CD4-positive, alpha-beta T cell treated with Interleukin-6 at 100 ng/mL for 8 hours (primary cell): Measurements from ENCODE around the gene DNAJC13.

ENCODE experiments used
- DNase-seq: peaks from one replicate; pipeline ENCODE4 v3.0.0-alpha.2; 2020; ENCODE audit warnings: mixed read lengths, low spot score

Gene DNAJC13

GRCh38 chr3:132406587-132406986, 10.7 kb upstream of the DNAJC13 start:
- DNase-seq = no peak

GRCh38 chr3:132407025-132407424, 10.3 kb upstream of the DNAJC13 start:
- no peak for DNase-seq

GRCh38 chr3:132414841-132415240, 2.5 kb upstream of the DNAJC13 start:
- DNase-seq = no peak

GRCh38 chr3:132416161-132416560, 1.1 kb upstream of the DNAJC13 start:
- no peak for DNase-seq

GRCh38 chr3:132417695-132418411, 551 bp downstream of the DNAJC13 start:
- peak; percentile 18 for DNase-seq

GRCh38 chr3:132418916-132419315, 1.6 kb downstream of the DNAJC13 start:
- DNase-seq = no peak

DNA sequence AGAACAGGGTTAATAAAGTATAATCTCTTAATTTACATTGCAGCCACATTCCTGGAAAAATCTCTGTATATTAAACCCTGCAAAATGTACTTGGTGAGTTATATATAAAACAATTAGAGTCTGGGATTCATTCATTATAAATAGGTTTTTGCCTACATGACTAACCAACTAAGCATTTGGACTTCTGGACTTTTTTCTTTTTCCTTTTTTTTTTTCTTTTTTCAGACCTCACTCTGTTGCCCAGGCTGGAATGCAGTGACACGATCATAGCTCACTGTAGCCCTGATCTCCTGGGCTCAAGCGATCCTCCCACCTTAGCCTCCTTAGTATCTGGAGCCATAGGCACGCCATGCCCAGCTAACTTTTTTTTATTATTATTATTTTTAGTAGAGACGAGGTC, 4.5 kb downstream of the DNAJC13 start:
- DNase-seq = no peak

DNA sequence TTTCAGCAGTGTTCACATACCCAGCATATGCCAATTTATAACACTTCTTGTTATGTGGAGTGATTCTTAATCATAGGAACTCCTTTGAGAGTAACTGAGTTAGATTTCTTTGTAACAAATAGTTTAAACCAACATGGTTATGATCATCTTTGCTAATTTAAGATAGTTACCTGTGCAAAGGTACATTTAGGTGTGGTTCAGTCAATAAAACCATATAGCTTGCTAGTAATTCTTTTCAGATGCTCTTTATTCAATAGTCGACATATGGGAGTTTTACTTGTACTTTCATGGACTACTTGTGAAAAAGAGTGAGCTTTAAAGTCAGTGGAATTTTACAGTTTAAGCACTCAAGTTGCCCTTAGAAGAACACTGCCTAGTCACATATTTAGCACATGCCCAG, 5.2 kb downstream of the DNAJC13 start:
- DNase-seq = no peak

DNA sequence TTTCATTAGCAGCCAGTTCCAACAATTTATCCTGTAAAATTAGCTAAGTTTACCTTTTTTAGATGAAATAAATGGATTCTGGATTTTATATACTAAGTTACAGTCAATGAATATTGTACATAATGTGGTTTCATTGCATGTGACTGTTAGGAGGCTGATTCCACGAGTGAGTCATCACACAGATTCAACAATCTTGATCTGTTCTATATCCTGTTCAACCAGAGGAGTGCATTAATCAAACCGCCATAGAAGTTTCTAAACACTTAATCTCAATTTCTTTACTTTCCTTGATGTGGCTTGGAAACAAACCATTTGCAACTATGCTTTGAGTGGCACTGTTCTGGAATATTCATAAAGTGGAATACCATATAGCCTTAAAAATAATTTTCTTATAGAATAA, 15.3 kb downstream of the DNAJC13 start:
- DNase-seq = peak; percentile 10

DNA sequence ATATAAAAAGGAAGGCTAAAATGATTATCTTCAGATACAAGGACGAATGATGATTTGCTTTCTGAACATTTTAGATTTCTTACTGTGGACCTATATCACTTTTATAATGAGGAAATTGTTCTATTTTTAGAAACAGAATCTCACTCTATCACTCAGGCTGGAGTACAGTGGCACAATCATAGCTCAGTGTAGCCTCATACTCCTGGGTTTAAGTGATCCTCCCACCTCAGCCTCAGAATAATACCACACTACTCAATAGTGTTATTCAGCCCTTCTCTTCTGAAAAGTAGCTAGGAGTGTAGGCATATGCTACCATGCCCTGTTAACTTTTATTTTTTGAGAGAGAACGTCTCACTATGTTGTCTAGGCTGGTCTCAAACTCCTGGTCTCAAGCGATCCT, 15.8 kb downstream of the DNAJC13 start:
- no peak for DNase-seq

DNA sequence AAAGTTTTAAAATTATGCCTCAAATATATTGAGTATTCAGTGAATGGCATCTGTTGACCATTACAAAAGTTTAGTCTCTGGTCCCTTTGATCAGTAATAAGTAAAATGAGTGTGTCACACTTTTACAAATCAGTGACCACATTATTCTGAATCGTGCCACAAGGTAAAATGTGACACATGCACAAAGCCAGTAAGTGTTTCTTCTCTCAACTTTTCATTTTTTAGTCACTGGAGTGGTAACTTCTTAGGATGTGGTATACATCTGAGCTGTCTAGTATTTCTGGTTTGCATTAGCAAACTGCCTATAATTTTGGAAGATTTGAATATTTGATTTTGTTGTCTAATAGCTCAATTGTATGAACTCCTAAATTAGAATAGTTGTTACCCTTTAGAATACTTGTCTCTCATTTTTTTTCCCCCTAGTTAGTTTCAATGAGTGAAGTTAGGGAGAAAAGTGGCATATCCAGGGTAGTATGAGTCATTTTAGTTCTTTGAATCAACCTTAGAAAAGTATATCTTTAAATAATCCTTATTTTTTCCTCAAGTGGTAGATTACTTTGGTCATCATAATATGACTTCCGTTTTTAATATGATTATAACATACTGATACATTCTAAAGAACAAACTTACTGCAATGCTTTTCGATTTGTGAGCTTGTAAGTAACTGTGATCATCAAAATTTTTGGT, 18.1 kb downstream of the DNAJC13 start:
- DNase-seq = no peak

DNA sequence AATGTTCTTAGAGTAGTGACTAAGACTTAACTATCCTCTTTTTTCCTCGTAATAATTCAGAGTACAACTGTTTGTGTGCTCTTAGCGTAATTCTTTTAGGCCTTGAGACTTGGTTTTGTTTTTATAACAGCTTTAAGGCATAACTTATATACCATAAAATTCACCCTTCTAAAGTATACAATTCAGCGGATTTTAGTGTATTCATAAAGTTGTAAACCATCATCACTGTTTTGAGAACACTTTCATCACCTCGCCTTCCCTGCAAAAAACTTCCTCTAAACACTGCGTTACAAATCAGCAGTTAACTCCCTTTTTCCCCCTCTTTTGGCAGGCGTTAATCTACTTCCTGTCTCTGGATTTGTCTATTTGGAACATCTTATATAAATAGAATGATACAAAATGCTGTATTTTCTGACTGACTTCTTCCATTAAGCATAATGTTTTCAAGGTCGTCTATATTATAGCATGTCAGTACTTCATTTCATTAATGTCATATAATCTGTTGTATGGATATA, 18.7 kb downstream of the DNAJC13 start:
- DNase-seq = no peak

DNA sequence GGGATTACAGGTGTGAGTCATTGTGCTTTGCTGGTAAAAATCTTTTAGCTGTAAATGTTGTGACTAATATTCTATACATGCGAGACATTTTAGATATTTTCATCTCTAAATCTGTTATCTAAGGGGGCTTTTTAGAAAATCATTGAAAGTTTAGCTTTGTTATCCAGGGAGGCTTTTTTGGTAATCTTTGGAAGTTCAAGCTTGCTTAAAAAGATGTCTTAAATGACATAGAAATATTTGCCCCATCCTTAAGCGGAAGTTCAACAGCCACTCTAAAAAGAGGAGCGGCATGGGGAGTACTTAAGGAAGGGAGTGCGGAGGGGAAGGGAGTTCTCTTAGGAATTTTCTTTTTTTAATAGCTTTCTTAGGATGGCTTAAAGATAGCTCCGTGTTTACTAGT, 26.1 kb downstream of the DNAJC13 start:
- DNase-seq = no peak

- DNase-seq = no peak
Measured at GRCh38 chr3:132444383-132444782, 27.1 kb downstream of the DNAJC13 start.

GRCh38 chr3:132445817-132446216, 28.5 kb downstream of the DNAJC13 start:
- no peak for DNase-seq

DNA sequence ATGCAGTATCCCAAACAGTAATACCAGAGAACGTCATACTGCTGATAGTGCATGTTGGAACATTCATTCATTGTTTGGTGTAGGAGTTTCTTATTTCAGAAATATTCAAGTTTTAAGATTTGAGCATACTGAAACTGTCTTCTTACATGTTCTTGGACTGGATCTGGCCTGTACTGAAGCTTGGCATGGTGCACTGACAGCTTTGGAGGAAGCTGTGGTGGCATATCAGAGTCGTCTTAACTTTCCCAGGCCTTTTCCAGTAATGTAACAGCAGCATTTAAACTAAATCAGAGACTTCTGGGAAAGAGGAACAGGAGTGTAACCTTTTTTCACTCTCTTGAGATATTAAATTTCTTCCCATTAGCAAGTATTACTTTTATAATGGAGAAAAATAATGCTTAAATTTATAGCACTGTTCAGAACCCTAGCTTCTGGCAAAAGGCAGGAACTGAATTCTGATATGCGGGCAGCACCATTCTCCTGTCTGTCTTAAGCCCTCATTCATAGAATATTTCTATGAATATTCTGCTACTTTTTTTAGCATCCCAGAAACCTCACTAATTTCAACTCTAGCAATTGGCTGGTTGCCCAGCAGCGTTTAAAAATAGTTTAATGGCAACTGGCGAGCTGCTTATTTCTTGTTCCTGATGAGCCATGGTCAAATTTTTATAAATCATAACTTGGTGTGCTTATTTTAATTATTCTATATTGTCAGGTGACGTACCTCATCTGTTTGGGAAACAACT, 31.1 kb downstream of the DNAJC13 start:
- no peak for DNase-seq

GRCh38 chr3:132456136-132456535, 38.8 kb downstream of the DNAJC13 start:
- no peak for DNase-seq

DNA sequence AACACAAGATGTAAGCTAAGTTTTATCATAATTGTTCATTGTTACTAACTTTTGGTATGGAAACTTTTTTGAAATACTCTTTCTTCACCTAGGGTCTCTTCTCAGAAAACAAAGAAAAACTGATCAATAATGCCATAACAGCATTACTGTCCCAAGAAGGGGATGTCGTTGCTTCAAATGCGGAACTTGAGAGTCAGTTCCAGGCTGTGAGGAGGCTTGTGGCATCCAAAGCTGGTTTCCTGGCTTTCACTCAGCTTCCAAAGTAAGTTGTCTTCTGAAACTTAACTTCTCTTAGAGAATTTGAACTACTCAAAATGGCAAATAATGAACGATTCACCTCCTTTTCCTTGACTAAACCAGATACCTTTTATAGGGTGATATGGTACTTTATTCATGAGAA, 39.3 kb downstream of the DNAJC13 start:
- no peak for DNase-seq

DNA sequence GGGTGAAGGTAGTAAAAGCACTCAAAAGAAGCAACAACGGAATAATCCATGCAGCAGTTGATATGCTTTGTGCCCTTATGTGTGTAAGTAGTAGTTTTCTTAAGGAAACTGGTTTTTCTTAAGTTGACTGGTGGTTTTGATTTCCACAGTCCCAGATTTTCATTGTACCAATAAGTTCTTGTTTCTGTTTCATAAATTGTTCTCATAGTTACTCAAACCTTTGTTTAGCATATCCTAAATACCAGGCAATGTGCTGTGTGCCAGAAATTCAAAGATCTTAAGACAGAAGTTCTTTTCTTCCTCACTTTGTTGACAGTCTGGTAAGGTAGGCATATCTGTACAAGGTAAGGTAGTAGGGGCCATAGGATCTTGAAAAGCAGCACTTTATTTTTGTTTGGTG, 40.0 kb downstream of the DNAJC13 start:
- DNase-seq = no peak

DNA sequence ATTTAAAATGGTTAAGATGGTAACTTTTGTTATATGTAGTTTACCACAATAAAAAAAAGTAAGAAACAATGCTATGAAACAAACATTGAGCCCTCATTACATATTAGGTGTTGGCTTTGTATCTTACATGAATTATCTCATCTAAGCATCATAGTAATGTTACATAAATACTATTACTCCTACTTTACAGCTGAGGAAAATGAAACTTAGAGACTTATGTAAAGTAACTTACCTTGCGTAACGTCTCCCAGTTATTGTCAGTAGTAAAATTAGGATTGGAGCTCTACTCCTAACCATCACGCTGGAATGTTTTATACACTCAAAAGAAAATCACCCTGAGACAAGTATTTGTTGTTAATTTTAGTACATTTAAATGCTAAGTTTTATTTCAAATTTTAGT, 42.2 kb downstream of the DNAJC13 start:
- no peak for DNase-seq

DNA sequence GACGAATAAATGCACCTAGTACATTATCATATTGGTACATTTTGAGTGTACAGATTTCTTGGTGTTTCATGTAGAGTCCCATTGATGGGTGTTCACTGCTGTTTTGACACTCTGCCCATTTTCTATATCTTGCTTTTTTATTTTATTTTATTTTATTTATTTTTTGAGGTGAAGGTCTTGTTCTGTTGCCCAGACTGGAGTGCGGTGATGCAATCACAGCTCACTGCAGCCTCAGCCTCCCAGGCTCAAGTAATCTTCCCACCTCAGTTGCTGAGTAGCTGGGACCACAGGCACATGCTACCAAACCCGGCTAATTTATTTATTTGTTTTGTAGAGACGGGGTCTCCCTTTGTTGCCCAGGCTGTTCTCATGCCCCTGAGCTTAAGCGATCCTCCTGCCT, 44.2 kb downstream of the DNAJC13 start:
- DNase-seq = no peak

DNA sequence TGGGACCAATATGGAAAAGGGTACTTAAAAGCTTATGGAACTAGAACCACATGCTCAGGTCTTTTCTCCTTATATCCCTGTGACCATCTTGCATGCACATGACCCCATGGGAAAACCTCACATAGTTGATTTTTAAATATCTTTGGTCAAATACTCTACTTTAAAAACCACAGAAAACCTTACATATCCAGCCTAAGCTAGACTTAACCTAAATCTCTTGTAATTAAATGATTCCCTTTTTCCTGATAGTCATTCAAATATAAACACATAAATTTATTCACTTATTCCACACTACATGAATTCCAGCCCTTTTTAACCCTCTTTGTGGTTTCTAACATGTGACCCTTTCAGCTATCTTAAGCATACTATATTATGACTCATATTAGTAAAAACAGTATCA, 46.8 kb downstream of the DNAJC13 start:
- no peak for DNase-seq

- no peak for DNase-seq
Measured at GRCh38 chr3:132469326-132469725, 52.0 kb downstream of the DNAJC13 start.
